HEK293T (cell line): ENCODE data around the gene IGDCC3.

ENCODE experiments used
- CTCF ChIA-PET: fragments of 350-600 bp; formaldehyde crosslinking; extraction: SDS; loops from one replicate; lab custom pipeline; 2021; ENCODE audit warnings: antibody characterized with exemption, inconsistent platforms; lab: Yijun Ruan, JAX
- POLR2A ChIA-PET: fragments of 350-600 bp; formaldehyde crosslinking; extraction: SDS; loops from one replicate; lab custom pipeline; 2020; ENCODE audit warnings: antibody characterized with exemption, inconsistent platforms; lab: Yijun Ruan, JAX
- DNase-seq: peaks from one replicate; pipeline ENCODE4 v3.0.0; 2012; ENCODE audit warnings: mixed read lengths; ENCODE audit errors: extremely low spot score
- ARNT ChIP-seq: fragments of 450-650 bp; IDR thresholded peaks from 2 replicates; pipeline ENCODE4 v1.6.1; 2017; ENCODE audit warnings: mild to moderate bottlenecking
- BHLHE40 ChIP-seq: fragments of 450-650 bp; IDR thresholded peaks from 2 replicates; pipeline ENCODE4 v1.6.1; 2016; ENCODE audit warnings: mild to moderate bottlenecking, moderate library complexity, borderline replicate concordance
- CTBP1 ChIP-seq: fragments of 450-650 bp; IDR thresholded peaks from 2 replicates; pipeline ENCODE4 v1.6.1; 2016; ENCODE audit warnings: borderline replicate concordance
- ELF4 ChIP-seq: fragments of 450-650 bp; IDR thresholded peaks from 2 replicates; pipeline ENCODE4 v1.6.1; 2017; ENCODE audit warnings: antibody characterized with exemption
- FOXA1 ChIP-seq: fragments of 450-650 bp; IDR thresholded peaks from 2 replicates; pipeline ENCODE4 v1.6.1; 2016; ENCODE audit warnings: mild to moderate bottlenecking
- FOXK2 ChIP-seq: fragments of 450-650 bp; IDR thresholded peaks from 2 replicates; pipeline ENCODE4 v1.6.1; 2016; ENCODE audit warnings: mild to moderate bottlenecking
- FOXM1 ChIP-seq: fragments of 450-650 bp; IDR thresholded peaks from 2 replicates; pipeline ENCODE4 v1.6.1; 2017; ENCODE audit warnings: mild to moderate bottlenecking, borderline replicate concordance
- HDGF ChIP-seq: fragments of 450-650 bp; IDR thresholded peaks from 2 replicates; pipeline ENCODE4 v1.6.1; 2017; ENCODE audit warnings: antibody characterized with exemption, borderline replicate concordance
- L3MBTL2 ChIP-seq: fragments of 450-650 bp; conservative IDR thresholded peaks from 2 replicates; pipeline ENCODE4 v1.6.1; 2016; ENCODE audit warnings: mild to moderate bottlenecking
- LEF1 ChIP-seq: fragments of 450-650 bp; IDR thresholded peaks from 2 replicates; pipeline ENCODE4 v1.6.1; 2017; ENCODE audit warnings: mild to moderate bottlenecking, borderline replicate concordance
- NFRKB ChIP-seq: fragments of 450-650 bp; IDR thresholded peaks from 2 replicates; pipeline ENCODE4 v1.6.1; 2016; ENCODE audit warnings: mild to moderate bottlenecking, moderate library complexity
- SP1 ChIP-seq: fragments of 450-650 bp; IDR thresholded peaks from 2 replicates; pipeline ENCODE4 v1.6.1; 2017
- SUZ12 ChIP-seq: fragments of 450-650 bp; IDR thresholded peaks from 2 replicates; pipeline ENCODE4 v1.6.1; 2016; ENCODE audit warnings: mild to moderate bottlenecking
- TARDBP ChIP-seq: fragments of 450-650 bp; IDR thresholded peaks from 2 replicates; pipeline ENCODE4 v1.6.1; 2016
- ZNF384 ChIP-seq: fragments of 450-650 bp; IDR thresholded peaks from 2 replicates; pipeline ENCODE4 v1.6.1; 2016
- TF ChIP-seq, protein P1 (sequence below): fragments of 450-650 bp; IDR thresholded peaks from 2 replicates; pipeline ENCODE4 v1.6.1; 2016

The IGDCC3 gene

DNA sequence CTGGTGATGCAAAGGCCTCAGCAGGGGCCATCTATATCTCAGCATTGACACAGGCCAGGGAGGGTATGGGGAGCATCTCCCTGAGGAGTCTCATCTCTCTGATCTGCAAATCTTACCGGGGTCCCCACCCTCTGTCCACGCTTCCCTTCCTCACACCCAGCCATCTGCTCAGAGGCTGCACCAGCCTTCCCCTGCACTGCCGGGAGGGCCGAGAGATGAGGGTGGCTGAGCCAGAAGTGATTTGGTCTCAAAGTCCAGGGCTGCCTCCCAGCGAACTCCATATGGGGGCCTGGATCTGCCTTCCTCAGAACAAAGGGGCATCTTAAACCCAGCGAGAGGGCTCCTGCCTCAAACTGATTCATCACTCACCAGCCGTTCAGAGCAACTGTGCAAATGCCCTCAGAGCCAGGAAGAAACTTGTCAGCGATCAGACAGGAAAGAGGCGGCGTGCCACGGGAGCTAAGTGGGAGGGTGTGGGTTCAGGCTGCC, 4.6 kb downstream of the IGDCC3 start:
- TF ChIP-seq FOXA1 = no peak
- no peak for TF ChIP-seq CTBP1
- TF ChIP-seq TARDBP = no peak
- TF ChIP-seq LEF1 = no peak
- TF ChIP-seq NFRKB = no peak
- TF ChIP-seq ARNT = no peak
- TF ChIP-seq ELF4 = no peak
- TF ChIP-seq, protein P1, sequence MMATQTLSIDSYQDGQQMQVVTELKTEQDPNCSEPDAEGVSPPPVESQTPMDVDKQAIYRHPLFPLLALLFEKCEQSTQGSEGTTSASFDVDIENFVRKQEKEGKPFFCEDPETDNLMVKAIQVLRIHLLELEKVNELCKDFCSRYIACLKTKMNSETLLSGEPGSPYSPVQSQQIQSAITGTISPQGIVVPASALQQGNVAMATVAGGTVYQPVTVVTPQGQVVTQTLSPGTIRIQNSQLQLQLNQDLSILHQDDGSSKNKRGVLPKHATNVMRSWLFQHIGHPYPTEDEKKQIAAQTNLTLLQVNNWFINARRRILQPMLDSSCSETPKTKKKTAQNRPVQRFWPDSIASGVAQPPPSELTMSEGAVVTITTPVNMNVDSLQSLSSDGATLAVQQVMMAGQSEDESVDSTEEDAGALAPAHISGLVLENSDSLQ = no peak
- no peak for TF ChIP-seq ZNF384
- TF ChIP-seq BHLHE40 = no peak
- TF ChIP-seq FOXM1 = no peak
- TF ChIP-seq FOXK2 = no peak
- TF ChIP-seq SP1 = no peak
- no peak for TF ChIP-seq HDGF
- TF ChIP-seq SUZ12 = no peak
- no peak for TF ChIP-seq L3MBTL2
- POLR2A ChIA-PET = interaction anchor here (1.1 to 1.7 kb wide), 3 partner anchors 11 to 68 kb away, joined by 3 to 4 read pairs (median 3); partner anchors contain the start of gene RNU5B-1
- no peak for DNase-seq
- CTCF ChIA-PET = interaction anchor here (0.6 to 0.8 kb wide), 3 partner anchors 12 to 48 kb away, joined by 3 to 4 read pairs (median 3); no protein-coding TSS in a partner anchor

GRCh38 chr15:65372787-65373067, 5.1 kb downstream of the IGDCC3 start:
- no peak for DNase-seq
- ChIA-PET CTCF (interaction anchor here (0.6 to 0.8 kb wide), 5 partner anchors 13 to 484 kb away, joined by 3 to 4 read pairs (median 3); no protein-coding TSS in a partner anchor), POLR2A (interaction anchor here (1.3 kb wide), 2 partner anchors 12 to 68 kb away, joined by 3 to 4 read pairs; partner anchors contain the start of gene RNU5B-1)
- no peak for TF ChIP-seq HDGF

DNA sequence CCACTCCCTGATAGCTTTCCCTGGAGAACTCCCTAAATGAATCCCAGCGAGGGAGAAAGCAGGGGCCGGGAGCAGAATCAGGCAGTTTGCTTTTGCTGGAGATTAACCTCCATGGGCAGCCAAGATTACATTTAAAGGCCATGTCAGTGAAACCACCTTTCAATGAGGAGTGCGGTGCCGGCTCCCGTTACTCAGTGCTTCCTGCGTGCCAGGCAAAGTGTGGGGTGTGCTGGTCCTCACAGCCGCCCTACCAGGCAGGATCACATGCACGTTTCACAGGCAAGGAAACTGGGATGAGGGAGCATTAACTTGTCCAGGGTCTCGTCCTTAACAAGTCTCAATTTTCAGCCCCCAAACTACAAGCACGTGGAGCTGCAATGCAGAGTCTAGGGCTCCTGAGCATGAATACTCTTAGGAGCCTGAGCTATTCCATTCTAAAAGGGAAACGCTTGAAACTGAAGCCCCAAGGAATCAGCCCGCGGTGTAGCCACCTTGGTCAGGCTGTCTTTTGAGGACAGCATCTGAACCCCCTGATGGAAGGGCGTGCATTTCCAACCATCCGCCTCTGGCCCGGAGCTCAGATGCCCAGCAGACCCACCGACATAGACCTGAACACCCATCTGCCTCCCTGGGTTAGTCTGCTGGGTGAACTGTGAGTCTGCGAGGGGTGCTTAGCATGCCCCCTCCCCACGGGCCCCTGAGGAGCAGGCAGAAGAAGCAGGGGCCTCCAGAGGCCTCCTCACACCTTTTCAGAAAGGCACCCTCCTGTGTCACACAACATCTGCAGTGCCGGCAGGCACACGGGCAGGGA, 5.6 kb downstream of the IGDCC3 start:
- ChIA-PET POLR2A (interaction anchor here (1.3 kb wide), 2 partner anchors 12 to 68 kb away, joined by 3 to 4 read pairs; partner anchors contain the start of gene RNU5B-1), CTCF (interaction anchor here (0.6 to 0.8 kb wide), 4 partner anchors 13 to 485 kb away, joined by 3 to 4 read pairs (median 3); no protein-coding TSS in a partner anchor)
- TF ChIP-seq ARNT (no peak), ZNF384 (no peak)
- DNase-seq = no peak

DNA sequence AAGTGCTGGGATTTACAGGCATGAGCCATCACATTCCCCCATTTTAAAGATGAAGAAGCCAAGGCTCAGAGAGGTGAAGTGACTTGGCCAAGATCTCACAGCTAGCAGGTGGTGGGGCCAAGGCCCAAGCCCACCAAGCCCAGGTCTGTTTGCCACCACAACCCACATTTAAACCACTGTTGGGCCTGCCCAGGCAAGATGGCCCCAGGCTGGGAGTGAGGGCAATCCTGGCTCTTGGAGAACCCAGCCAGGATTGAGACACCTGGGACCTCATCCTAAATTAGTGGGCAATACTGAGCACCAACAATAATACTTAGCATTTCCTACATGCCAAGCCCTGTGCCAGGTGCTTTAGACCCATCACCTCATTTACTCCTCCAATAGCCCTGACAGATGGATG, 6.9 kb downstream of the IGDCC3 start:
- ChIA-PET CTCF (no interaction called here), POLR2A (no interaction called here)
- no peak for DNase-seq
- TF ChIP-seq CTBP1 (no peak), FOXM1 (no peak), NFRKB (no peak), BHLHE40 (no peak), ZNF384 (no peak), ELF4 (no peak), HDGF (no peak), FOXK2 (no peak), LEF1 (no peak), SUZ12 (no peak), FOXA1 (no peak), ARNT (no peak), TARDBP (no peak), L3MBTL2 (no peak), SP1 (no peak)
- TF ChIP-seq, protein P1 = no peak

GRCh38 chr15:65369651-65370050, 8.2 kb downstream of the IGDCC3 start:
- ChIA-PET CTCF (no interaction called here), POLR2A (no interaction called here)
- no peak for TF ChIP-seq FOXA1
- no peak for TF ChIP-seq ZNF384
- TF ChIP-seq NFRKB = no peak
- TF ChIP-seq CTBP1 = no peak
- TF ChIP-seq, protein P1 = no peak
- no peak for TF ChIP-seq BHLHE40
- no peak for TF ChIP-seq LEF1
- TF ChIP-seq L3MBTL2 = no peak
- no peak for DNase-seq

GRCh38 chr15:65369212-65369547, 8.6 kb downstream of the IGDCC3 start:
- no peak for DNase-seq
- no peak for TF ChIP-seq LEF1
- no peak for TF ChIP-seq SP1
- TF ChIP-seq ZNF384 = no peak
- TF ChIP-seq HDGF = no peak
- no peak for TF ChIP-seq TARDBP
- TF ChIP-seq ELF4 = no peak
- no peak for TF ChIP-seq BHLHE40
- TF ChIP-seq SUZ12 = no peak
- TF ChIP-seq, protein P1 = no peak
- TF ChIP-seq L3MBTL2 = no peak
- no peak for TF ChIP-seq ARNT
- TF ChIP-seq NFRKB = no peak
- TF ChIP-seq FOXM1 = no peak
- no peak for TF ChIP-seq FOXA1
- no peak for TF ChIP-seq FOXK2
- no peak for TF ChIP-seq CTBP1
- ChIA-PET CTCF (interaction anchor here (1.5 kb wide), 1 partner anchor 16 kb away, joined by 5 read pairs; no protein-coding TSS in a partner anchor), POLR2A (interaction anchor here (1.0 to 1.9 kb wide), 3 partner anchors 8 to 65 kb away, joined by 3 to 6 read pairs (median 5); partner anchors contain the start of gene RNU5B-1)
